Measurements from ENCODE around the gene ZFPM1.

ZFPM1 gene

GRCh38 chr16:88487920-88488851 is 35.1 kb downstream of the ZFPM1 start:
- TF ChIP-seq JUND (IDR thresholded peaks at IDR 0.05; ENCODE audit: low read depth) = no peak
- DNase-seq (ENCODE audit: low read depth in 1 of 2, low spot score in 1 of 2) = no peak
- in situ Hi-C loops (cut with HindIII; ENCODE audit: low pct_unique_long_range_greater_than_20kb, low sequenced_read_pairs) = no loop called here

GRCh38 chr16:88489163-88489741 is 36.2 kb downstream of the ZFPM1 start:
- DNase-seq (ENCODE audit: low read depth in 1 of 2, low spot score in 1 of 2) = no peak
- no peak for TF ChIP-seq JUND (IDR thresholded peaks at IDR 0.05; ENCODE audit: low read depth)
- in situ Hi-C loops (cut with HindIII; ENCODE audit: low pct_unique_long_range_greater_than_20kb, low sequenced_read_pairs) = no loop called here

GRCh38 chr16:88491001-88491559 is 38.0 kb downstream of the ZFPM1 start:
- no peak for TF ChIP-seq JUND (IDR thresholded peaks at IDR 0.05; ENCODE audit: low read depth)
- DNase-seq (ENCODE audit: low read depth in 1 of 2, low spot score in 1 of 2) = no peak
- in situ Hi-C loops (cut with HindIII; ENCODE audit: low pct_unique_long_range_greater_than_20kb, low sequenced_read_pairs) = no loop called here

GRCh38 chr16:88491560-88492310 is 38.7 kb downstream of the ZFPM1 start:
- no peak for DNase-seq (ENCODE audit: low read depth in 1 of 2, low spot score in 1 of 2)
- in situ Hi-C loops (cut with HindIII; ENCODE audit: low pct_unique_long_range_greater_than_20kb, low sequenced_read_pairs) = no loop called here
- TF ChIP-seq JUND (IDR thresholded peaks at IDR 0.05; ENCODE audit: low read depth) = no peak

- DNase-seq (ENCODE audit: low read depth in 1 of 2, low spot score in 1 of 2) = no peak
- no peak for TF ChIP-seq JUND (IDR thresholded peaks at IDR 0.05; ENCODE audit: low read depth)
- in situ Hi-C loops (cut with HindIII; ENCODE audit: low pct_unique_long_range_greater_than_20kb, low sequenced_read_pairs) = no loop called here
Measured at GRCh38 chr16:88493879-88494278, 40.8 kb downstream of the ZFPM1 start.

- no peak for DNase-seq (ENCODE audit: low read depth in 1 of 2, low spot score in 1 of 2)
- no peak for TF ChIP-seq JUND (IDR thresholded peaks at IDR 0.05; ENCODE audit: low read depth)
- in situ Hi-C loops (cut with HindIII; ENCODE audit: low pct_unique_long_range_greater_than_20kb, low sequenced_read_pairs) = no loop called here
Measured at GRCh38 chr16:88494335-88495154, 41.5 kb downstream of the ZFPM1 start.

GRCh38 chr16:88495268-88495772 is 42.2 kb downstream of the ZFPM1 start:
- DNase-seq (ENCODE audit: low read depth in 1 of 2, low spot score in 1 of 2) = no peak
- in situ Hi-C loops (cut with HindIII; ENCODE audit: low pct_unique_long_range_greater_than_20kb, low sequenced_read_pairs) = no loop called here
- TF ChIP-seq JUND (IDR thresholded peaks at IDR 0.05; ENCODE audit: low read depth) = no peak

GRCh38 chr16:88497561-88498462 is 44.7 kb downstream of the ZFPM1 start:
- DNase-seq (ENCODE audit: low read depth in 1 of 2, low spot score in 1 of 2) = no peak
- in situ Hi-C loops (cut with HindIII; ENCODE audit: low pct_unique_long_range_greater_than_20kb, low sequenced_read_pairs) = no loop called here
- no peak for TF ChIP-seq JUND (IDR thresholded peaks at IDR 0.05; ENCODE audit: low read depth)

- in situ Hi-C loops (cut with HindIII; ENCODE audit: low pct_unique_long_range_greater_than_20kb, low sequenced_read_pairs) = no loop called here
- no peak for DNase-seq (ENCODE audit: low read depth in 1 of 2, low spot score in 1 of 2)
- TF ChIP-seq JUND (IDR thresholded peaks at IDR 0.05; ENCODE audit: low read depth) = no peak
Measured at GRCh38 chr16:88498576-88499208, 45.6 kb downstream of the ZFPM1 start.

GRCh38 chr16:88499292-88499691 is 46.2 kb downstream of the ZFPM1 start:
- in situ Hi-C loops (cut with HindIII; ENCODE audit: low pct_unique_long_range_greater_than_20kb, low sequenced_read_pairs) = no loop called here
- TF ChIP-seq JUND (IDR thresholded peaks at IDR 0.05; ENCODE audit: low read depth) = no peak
- DNase-seq (ENCODE audit: low read depth in 1 of 2, low spot score in 1 of 2) = no peak

Measured in T47D (cell line).